Calu3 (cell line): Measurements from ENCODE around the gene NBEA. TPM values are rescaled to one million over a fixed set of nuclear protein-coding genes. Genes with fewer than 3 reads are reported as not detected.

Experiments
- BruUV-seq: library from RNA; stranded (reverse); fragments of 400-500 nt; replicated peaks from 2 replicates; lab custom pipeline; 2021; lab: Mats Ljungman, UMichigan
- CTCF ChIA-PET: fragments of 300-600 bp; sonication (Branson Sonifier 250); formaldehyde crosslinking; loops from one replicate; lab custom pipeline; 2022; ENCODE audit warnings: antibody characterized with exemption; lab: Charles Lee
- DNase-seq: peaks from one replicate; pipeline ENCODE4 v3.0.0; 2022
- H3K27ac Mint-ChIP-seq: one replicate; pipeline ENCODE4 v1.8.0; 2022; ENCODE audit warnings: mixed read lengths; ENCODE audit not compliant: unreplicated experiment
- H3K27me3 Mint-ChIP-seq: one replicate; pipeline ENCODE4 v1.8.0; 2022; ENCODE audit warnings: mixed read lengths; ENCODE audit not compliant: unreplicated experiment
- H3K36me3 Mint-ChIP-seq: one replicate; pipeline ENCODE4 v1.8.0; 2022; ENCODE audit warnings: mild to moderate bottlenecking, moderate library complexity, mixed read lengths; ENCODE audit not compliant: insufficient read depth, unreplicated experiment
- H3K4me1 Mint-ChIP-seq: one replicate; pipeline ENCODE4 v1.8.0; 2022; ENCODE audit warnings: mild to moderate bottlenecking, low read depth, mixed read lengths; ENCODE audit not compliant: unreplicated experiment
- H3K4me3 Mint-ChIP-seq: one replicate; pipeline ENCODE4 v1.8.0; 2022; ENCODE audit warnings: mild to moderate bottlenecking, low read depth, moderate library complexity, mixed read lengths; ENCODE audit not compliant: unreplicated experiment
- H3K9me3 Mint-ChIP-seq: one replicate; pipeline ENCODE4 v1.8.0; 2022; ENCODE audit warnings: low read depth, mixed read lengths; ENCODE audit not compliant: unreplicated experiment
- intact Hi-C: fragments of 100-400 bp; cut with micrococcal nuclease; formaldehyde crosslinking; loops from one replicate; pipeline ENCODE4 v1.10.0; 2022; ENCODE audit not compliant: unreplicated experiment
- total RNA-seq: library from RNA; stranded (reverse); gene quantifications from 2 replicates; pipeline ENCODE4 v1.2.3, GENCODE V29; 2022
- TF ChIP-seq, protein P1 (sequence below): fragments of 200-600 bp; IDR thresholded peaks from one replicate; pipeline ENCODE4 v1.8.0; 2022; ENCODE audit warnings: antibody characterized with exemption; ENCODE audit not compliant: unreplicated experiment

NBEA gene
- total RNA-seq, 1 experiment from 2014 or later, result 18.0 TPM

DNA sequence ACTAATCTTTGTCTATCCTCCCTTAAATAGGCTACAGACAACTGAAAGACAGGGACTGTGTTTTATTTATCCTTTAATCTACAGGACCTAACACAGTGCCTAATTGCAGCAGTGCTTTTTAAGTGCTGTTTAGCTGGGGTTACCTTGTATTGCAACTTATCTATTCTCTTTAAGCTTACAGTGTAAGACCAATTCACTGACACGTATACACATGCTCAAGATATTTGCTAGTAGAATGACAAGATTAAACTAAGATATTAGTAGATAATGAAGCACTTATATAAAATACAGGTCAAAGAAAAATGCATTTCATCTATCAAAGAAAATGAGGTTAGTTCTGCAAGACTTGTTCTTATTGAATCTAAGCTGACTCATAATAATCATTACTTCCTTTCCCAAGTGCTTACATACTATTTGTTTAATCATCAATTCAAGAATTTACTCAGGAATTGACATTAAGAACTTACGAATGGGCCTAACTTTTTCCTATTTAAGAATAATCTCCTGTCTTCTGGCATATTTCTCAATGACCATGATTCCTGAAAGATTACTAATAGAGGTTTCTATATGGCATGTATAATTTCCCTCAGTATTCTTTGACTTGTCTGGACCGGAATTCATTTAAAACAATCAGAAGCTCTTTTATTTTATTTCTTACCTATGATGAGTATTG is 610.2 kb downstream of the NBEA start:
- DNase-seq, result no peak
- peak overlapping the region; percentile 39 for H3K27ac Mint-ChIP-seq
- no peaks in the 10 kb centered on the region for H3K27me3 Mint-ChIP-seq
- TF ChIP-seq, protein P1, sequence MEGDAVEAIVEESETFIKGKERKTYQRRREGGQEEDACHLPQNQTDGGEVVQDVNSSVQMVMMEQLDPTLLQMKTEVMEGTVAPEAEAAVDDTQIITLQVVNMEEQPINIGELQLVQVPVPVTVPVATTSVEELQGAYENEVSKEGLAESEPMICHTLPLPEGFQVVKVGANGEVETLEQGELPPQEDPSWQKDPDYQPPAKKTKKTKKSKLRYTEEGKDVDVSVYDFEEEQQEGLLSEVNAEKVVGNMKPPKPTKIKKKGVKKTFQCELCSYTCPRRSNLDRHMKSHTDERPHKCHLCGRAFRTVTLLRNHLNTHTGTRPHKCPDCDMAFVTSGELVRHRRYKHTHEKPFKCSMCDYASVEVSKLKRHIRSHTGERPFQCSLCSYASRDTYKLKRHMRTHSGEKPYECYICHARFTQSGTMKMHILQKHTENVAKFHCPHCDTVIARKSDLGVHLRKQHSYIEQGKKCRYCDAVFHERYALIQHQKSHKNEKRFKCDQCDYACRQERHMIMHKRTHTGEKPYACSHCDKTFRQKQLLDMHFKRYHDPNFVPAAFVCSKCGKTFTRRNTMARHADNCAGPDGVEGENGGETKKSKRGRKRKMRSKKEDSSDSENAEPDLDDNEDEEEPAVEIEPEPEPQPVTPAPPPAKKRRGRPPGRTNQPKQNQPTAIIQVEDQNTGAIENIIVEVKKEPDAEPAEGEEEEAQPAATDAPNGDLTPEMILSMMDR, result no peak
- intact Hi-C loops, result no loop called here
- no peaks in the 10 kb centered on the region for H3K4me1 Mint-ChIP-seq
- no peaks in the 10 kb centered on the region for H3K9me3 Mint-ChIP-seq
- BruUV-seq, result no TSS peak
- CTCF ChIA-PET, result no interaction called here
- H3K4me3 Mint-ChIP-seq, result no peak overlapping the region
- H3K36me3 Mint-ChIP-seq, result no peaks in the 10 kb centered on the region

DNA sequence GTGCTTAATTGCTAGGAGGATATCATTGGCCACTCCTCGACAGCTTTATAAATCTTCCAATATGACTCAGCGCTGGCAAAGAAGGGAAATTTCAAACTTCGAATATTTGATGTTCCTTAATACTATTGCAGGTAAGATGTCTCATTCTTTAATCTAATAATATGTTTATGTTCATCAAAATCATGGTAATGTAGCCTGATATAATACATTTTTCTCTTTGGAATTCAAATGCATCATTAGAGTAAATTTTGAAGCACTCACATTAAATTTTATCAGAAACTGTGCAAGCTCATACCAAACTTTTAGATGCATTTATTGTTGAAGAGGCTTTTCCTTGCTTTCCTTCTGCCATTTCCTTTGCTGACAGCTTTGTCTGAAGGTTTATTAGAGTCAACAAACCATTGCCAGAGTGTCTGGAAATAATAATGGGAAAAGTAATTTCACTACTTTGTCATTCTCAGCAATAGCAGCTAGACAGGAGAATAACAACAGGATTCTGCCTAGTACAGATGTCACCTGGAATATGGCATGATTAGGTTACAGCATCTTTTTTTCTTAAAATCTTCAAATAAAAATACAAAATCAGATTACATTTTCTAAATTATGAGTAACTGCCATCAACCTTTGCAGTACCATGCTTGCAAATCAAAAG is 613.0 kb downstream of the NBEA start:
- no TSS peak for BruUV-seq
- Mint-ChIP-seq H3K4me3 (no peak overlapping the region), H3K9me3 (no peaks in the 10 kb centered on the region), H3K27ac (no peak overlapping the region), H3K27me3 (no peaks in the 10 kb centered on the region), H3K36me3 (no peaks in the 10 kb centered on the region), H3K4me1 (no peaks in the 10 kb centered on the region)
- intact Hi-C loops, result no loop called here
- TF ChIP-seq, protein P1, result no peak
- CTCF ChIA-PET, result interaction anchor here (0.6 kb wide), 1 partner anchor 1546 kb away, joined by 3 read pairs; no protein-coding TSS in a partner anchor
- no peak for DNase-seq

DNA sequence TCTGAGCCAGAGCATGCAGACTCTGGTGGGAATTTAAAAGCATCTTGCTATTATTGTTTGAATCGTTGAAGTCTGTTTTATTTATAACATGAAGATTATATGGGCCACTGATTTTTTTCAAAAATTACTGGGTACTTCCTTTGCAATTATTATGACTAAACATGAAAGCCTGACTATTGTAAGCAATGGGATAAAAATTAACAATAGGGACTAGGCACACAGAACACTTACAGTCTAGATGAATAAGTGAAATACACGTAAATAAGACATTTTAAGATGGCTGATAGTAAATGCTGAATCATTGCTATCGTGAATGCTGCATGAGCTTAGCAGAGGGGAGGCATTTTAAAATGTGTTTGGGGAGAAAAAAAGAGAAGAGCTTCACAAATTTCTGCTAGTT is 615.4 kb downstream of the NBEA start:
- no peaks in the 10 kb centered on the region for H3K9me3 Mint-ChIP-seq
- intact Hi-C loops, result no loop called here
- no TSS peak for BruUV-seq

DNA sequence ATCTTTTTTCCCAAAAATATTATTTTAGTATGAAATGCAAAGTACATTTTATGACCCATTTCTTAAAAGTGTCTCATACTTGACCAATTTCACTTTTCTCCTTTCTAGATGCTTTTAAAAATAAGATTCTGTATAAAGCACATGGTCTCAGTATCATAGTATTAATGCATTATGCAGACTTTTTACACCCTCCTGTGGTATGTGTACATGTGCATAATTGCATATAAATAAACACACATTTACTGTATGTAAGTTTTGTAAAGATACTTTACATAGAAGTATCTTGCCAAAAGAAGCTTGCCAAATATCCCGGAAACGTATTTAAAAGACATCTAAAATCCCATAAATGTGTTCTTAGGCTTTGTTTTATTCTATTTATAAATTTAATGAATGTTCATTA is 619.5 kb downstream of the NBEA start:
- BruUV-seq, result no TSS peak
- no peaks in the 10 kb centered on the region for H3K36me3 Mint-ChIP-seq
- H3K4me3 Mint-ChIP-seq, result no peak overlapping the region
- CTCF ChIA-PET, result no interaction called here
- DNase-seq, result no peak
- H3K27ac Mint-ChIP-seq, result no peak overlapping the region
- no peaks in the 10 kb centered on the region for H3K27me3 Mint-ChIP-seq
- intact Hi-C loops, result no loop called here
- H3K9me3 Mint-ChIP-seq, result no peaks in the 10 kb centered on the region
- no peaks in the 10 kb centered on the region for H3K4me1 Mint-ChIP-seq
- TF ChIP-seq, protein P1, result no peak

More for the DNA sequence above, 615.4 kb downstream of the NBEA start:
- Mint-ChIP-seq H3K27ac (no peak overlapping the region), H3K27me3 (no peaks in the 10 kb centered on the region), H3K36me3 (no peaks in the 10 kb centered on the region), H3K4me1 (no peaks in the 10 kb centered on the region), H3K4me3 (no peak overlapping the region)
- CTCF ChIA-PET, result no interaction called here
- no peak for DNase-seq
- TF ChIP-seq, protein P1, result no peak
